ENCODE results near the gene GAS7. TPM values are rescaled to one million over a fixed set of nuclear protein-coding genes. Genes with fewer than 3 reads are reported as not detected.

The GAS7 gene
- total RNA-seq, 2 donors from 2014 or later, result 10.3 to 144 TPM

DNA sequence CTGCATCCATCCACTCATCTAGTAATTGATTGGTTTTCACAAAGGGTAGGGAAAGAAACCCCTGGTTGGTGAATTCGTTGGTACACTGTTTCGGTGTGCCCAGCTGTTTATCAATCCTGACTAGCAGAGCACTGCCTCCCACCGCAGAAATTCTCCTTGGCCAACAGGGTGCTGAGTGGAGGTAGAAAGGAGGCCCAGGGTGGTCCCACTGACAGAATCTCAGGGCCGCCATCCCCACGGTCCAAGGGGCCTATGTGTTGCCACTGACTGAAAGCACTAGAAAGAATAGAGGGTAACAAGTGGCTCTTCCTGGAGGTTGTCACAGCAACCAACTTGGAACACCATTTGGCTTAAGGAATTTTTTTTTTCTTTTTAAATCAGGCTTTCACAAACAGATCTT lies 284.9 kb downstream of the GAS7 start:
- intact Hi-C loops (cut with DNase I), result no loop called here
- no peaks in the 10 kb centered on the region for H3K4me1 ChIP-seq (replicated peaks)
- no peak for DNase-seq (ENCODE audit: low spot score)
- H3K9me3 ChIP-seq, result no peaks in the 10 kb centered on the region
- H3K36me3 ChIP-seq, result no peaks in the 10 kb centered on the region
- no peaks in the 10 kb centered on the region for H3K27me3 ChIP-seq (replicated peaks; ENCODE audit: insufficient read depth)
- H3K27ac ChIP-seq, result no peak overlapping the region
- 96% methylated on average over 5 of the region's 5 CpGs for WGBS
- H3K4me3 ChIP-seq, result no peak overlapping the region
- TF ChIP-seq POLR2AphosphoS5 (IDR thresholded peaks at IDR 0.05), result no peak
- TF ChIP-seq, protein P1, sequence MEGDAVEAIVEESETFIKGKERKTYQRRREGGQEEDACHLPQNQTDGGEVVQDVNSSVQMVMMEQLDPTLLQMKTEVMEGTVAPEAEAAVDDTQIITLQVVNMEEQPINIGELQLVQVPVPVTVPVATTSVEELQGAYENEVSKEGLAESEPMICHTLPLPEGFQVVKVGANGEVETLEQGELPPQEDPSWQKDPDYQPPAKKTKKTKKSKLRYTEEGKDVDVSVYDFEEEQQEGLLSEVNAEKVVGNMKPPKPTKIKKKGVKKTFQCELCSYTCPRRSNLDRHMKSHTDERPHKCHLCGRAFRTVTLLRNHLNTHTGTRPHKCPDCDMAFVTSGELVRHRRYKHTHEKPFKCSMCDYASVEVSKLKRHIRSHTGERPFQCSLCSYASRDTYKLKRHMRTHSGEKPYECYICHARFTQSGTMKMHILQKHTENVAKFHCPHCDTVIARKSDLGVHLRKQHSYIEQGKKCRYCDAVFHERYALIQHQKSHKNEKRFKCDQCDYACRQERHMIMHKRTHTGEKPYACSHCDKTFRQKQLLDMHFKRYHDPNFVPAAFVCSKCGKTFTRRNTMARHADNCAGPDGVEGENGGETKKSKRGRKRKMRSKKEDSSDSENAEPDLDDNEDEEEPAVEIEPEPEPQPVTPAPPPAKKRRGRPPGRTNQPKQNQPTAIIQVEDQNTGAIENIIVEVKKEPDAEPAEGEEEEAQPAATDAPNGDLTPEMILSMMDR (IDR thresholded peaks at IDR 0.05), result no peak
- TF ChIP-seq POLR2A (IDR thresholded peaks at IDR 0.05), result no peak

DNA sequence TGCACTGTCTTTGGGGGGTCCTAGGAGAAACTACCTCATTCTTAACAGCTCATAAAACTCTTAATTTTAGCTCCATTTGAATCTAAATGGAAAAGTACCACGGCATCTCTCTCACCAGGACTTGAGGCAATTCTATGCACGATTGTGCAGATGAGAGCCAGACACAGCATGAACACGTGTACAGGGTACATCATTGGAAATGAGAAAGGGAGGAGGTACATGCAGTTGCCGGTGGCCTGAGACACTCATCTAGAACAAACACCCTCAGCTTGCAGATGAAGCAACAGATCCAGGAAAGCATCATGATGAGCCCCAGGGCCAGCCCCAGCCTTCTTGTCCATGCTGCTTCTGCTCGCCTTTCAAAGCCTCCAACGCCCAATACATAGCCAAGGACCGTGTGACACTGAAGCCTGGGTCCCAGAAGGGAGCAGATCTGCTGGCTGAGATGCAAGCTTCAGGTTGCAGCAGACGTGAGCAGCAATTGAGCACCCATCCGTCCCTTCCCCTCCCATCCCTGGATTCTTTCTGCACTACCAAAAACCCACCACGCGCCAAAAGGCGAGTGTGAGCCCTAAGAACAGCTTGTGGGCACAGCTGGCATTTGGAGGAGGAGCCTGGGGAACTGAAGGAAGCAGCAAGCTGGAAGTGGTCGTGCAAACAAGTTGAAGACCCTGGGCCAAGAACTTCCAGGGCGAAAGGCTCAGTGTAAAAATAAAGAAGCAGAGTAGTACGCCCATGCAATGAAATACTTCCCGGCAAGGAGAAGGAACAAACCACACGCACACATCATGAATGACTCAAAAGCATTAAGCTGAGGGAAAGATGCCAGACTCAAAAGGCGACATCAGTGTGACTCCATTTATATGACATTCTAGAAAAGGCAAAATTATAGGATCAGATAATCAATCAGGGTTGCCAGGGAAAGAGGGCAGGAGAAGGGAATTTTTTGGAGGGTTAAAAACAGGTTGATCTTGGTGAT lies 286.0 kb downstream of the GAS7 start:
- Histone ChIP-seq H3K27me3 (replicated peaks; ENCODE audit: insufficient read depth) (no peaks in the 10 kb centered on the region), H3K27ac (no peak overlapping the region), H3K4me3 (no peak overlapping the region), H3K36me3 (no peaks in the 10 kb centered on the region), H3K4me1 (replicated peaks) (no peaks in the 10 kb centered on the region), H3K9me3 (no peaks in the 10 kb centered on the region)
- 69% methylated on average over 18 of the region's 18 CpGs for WGBS
- DNase-seq (ENCODE audit: low spot score), result no peak
- TF ChIP-seq, protein P1 (IDR thresholded peaks at IDR 0.05), result no peak
- TF ChIP-seq POLR2AphosphoS5 (IDR thresholded peaks at IDR 0.05) (no peak), POLR2A (IDR thresholded peaks at IDR 0.05) (no peak)
- intact Hi-C loops (cut with DNase I), result no loop called here

DNA sequence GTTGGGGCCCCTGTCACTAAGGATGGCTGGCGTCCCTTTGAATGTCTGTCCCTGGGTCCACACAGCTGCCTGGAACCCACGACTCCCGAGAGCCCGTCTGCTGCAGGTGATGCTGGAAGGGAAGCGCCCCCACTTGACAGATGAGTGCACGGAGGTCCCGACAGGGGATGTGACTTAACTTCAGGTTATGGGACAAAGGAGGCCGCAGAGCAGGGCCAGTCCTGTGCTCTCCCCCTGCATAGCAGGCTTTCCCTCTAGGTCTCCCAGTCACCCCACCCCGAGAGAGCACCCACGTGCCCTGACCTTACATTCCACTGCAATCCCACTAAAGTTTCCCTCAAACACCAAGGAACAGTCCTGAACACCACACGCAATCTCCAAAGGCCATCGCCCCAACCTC lies 287.3 kb downstream of the GAS7 start:
- Histone ChIP-seq H3K4me3 (no peak overlapping the region), H3K27me3 (replicated peaks; ENCODE audit: insufficient read depth) (no peaks in the 10 kb centered on the region), H3K27ac (no peak overlapping the region), H3K9me3 (no peaks in the 10 kb centered on the region), H3K36me3 (no peaks in the 10 kb centered on the region), H3K4me1 (replicated peaks) (no peaks in the 10 kb centered on the region)
- no peak for DNase-seq (ENCODE audit: low spot score)
- TF ChIP-seq POLR2A (IDR thresholded peaks at IDR 0.05) (no peak), POLR2AphosphoS5 (IDR thresholded peaks at IDR 0.05) (no peak)
- TF ChIP-seq, protein P1 (IDR thresholded peaks at IDR 0.05), result no peak
- 81% methylated on average over 12 of the region's 12 CpGs for WGBS
- intact Hi-C loops (cut with DNase I), result no loop called here

DNA sequence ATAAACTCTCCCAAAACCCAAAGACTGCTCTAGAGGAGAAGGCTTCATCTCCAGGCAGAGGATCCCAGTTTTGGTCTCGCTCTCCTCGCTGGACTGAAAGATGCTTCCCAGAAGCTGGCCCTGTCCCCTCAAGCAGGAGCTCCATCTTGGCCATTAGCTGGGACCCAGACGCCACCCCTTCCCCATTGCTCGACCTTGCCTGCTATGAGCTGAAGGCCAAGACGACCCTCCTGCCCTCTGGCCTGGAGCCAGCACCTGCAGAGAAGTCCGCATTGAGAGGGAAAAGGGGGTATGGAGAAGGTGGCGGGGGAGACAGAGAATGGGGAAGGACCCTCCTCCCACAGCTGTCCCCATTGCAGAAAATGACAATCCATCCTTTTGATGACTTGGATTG lies 289.8 kb downstream of the GAS7 start:
- Histone ChIP-seq H3K4me1 (replicated peaks) (no peaks in the 10 kb centered on the region), H3K4me3 (no peak overlapping the region), H3K36me3 (no peaks in the 10 kb centered on the region), H3K9me3 (no peaks in the 10 kb centered on the region), H3K27me3 (replicated peaks; ENCODE audit: insufficient read depth) (no peaks in the 10 kb centered on the region), H3K27ac (no peak overlapping the region)
- intact Hi-C loops (cut with DNase I), result loop anchor here (10.0 kb wide), 1 partner anchor 174 kb away; no protein-coding TSS in a partner anchor
- WGBS, result 70% methylated on average over 7 of the region's 7 CpGs
- TF ChIP-seq POLR2A (IDR thresholded peaks at IDR 0.05) (no peak), POLR2AphosphoS5 (IDR thresholded peaks at IDR 0.05) (no peak)
- TF ChIP-seq, protein P1 (IDR thresholded peaks at IDR 0.05), result no peak
- DNase-seq (ENCODE audit: low spot score), result no peak

All from prostate gland (tissue), 2 donors.